SH-SY5Y (cell line): ENCODE results near the gene MKNK2.

Experiments used
- GATA2 ChIP-seq: IDR thresholded peaks from 2 replicates; pipeline ENCODE4 v1.6.1; 2011; ENCODE audit warnings: mild to moderate bottlenecking, low read depth, low read length
- GATA3 ChIP-seq: IDR thresholded peaks from 2 replicates; pipeline ENCODE4 v1.6.1; 2011; ENCODE audit warnings: low read depth, mild to moderate bottlenecking, low read length, moderate library complexity

- TF ChIP-seq GATA2: no peak
- TF ChIP-seq GATA3: no peak
These were observed 51.1 kb downstream of the MKNK2 start for GRCh38 chr19:1999856-2000515.
